ENCODE measurements around the gene CNGA2. TPM values are rescaled to one million over a fixed set of nuclear protein-coding genes. Genes with fewer than 3 reads are reported as not detected.

The CNGA2 gene
- total and polyA plus RNA-seq, 7 experiments from 2014 or later: not detected

DNA sequence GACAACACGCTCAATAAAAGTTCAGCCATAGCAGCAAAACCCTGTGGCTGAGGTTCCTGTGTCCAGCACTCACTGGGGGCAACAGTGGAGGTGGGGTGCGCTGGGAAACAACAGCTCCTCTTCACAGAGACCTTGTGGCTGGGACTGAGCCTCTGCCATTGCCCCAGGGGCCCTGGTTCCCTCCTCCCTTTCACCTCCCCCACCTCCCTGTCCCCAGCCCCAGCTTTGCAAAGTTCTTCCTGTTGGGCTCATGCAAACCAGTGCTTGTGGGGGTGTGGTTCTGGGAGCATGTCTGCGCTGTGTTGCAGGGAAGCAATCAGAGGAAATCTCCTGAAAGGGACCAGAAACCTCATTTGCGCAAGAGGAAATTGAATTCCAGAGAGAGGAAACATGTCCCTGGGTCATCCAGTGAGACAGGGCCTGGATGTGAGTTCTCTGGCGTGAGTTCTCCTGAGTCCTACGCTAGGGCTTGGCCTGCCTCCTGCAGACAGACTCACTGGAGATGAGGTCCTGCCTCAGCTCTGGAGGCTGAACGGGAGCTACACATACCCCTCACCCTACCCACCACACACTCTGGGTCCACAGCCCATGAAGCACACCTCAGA is 11.3 kb upstream of the CNGA2 start:
- H3K27ac ChIP-seq (ENCODE audit: low read depth, low read length): no peak overlapping the region
- POLR2A ChIA-PET: no interaction called here
- no peaks in the 10 kb centered on the region for H3K9me3 ChIP-seq (ENCODE audit: control insufficient read depth in 2 of 3, low read length in 3 of 3)
- Mint-ChIP-seq H3K9me3 (no peaks in the 10 kb centered on the region), H3K4me1 (no peaks in the 10 kb centered on the region), H3K27me3 (no peaks in the 10 kb centered on the region), H3K27ac (no peak overlapping the region), H3K4me3 (no peak overlapping the region), H3K36me3 (no peaks in the 10 kb centered on the region)
- CTCF ChIA-PET: no interaction called here
- no peaks in the 10 kb centered on the region for H3K27me3 ChIP-seq (ENCODE audit: control insufficient read depth in 2 of 2, insufficient read depth in 2 of 2, low read length in 2 of 2)
- no peaks in the 10 kb centered on the region for H3K4me1 ChIP-seq (ENCODE audit: control insufficient read depth in 2 of 2, insufficient read depth in 2 of 2, low read length in 2 of 2)
- H3K4me3 ChIP-seq (ENCODE audit: low read length): no peak overlapping the region
- intact Hi-C loops (cut with micrococcal nuclease): loop anchor here in 1 of 2 donors (2.0 kb wide), 1 partner anchor 572 kb away; no protein-coding TSS in a partner anchor
- no peaks in the 10 kb centered on the region for H3K36me3 ChIP-seq (ENCODE audit: control insufficient read depth in 2 of 3, insufficient read depth in 3 of 3, low read length in 3 of 3)
- DNase-seq (no peak), ATAC-seq (no peak)

DNA sequence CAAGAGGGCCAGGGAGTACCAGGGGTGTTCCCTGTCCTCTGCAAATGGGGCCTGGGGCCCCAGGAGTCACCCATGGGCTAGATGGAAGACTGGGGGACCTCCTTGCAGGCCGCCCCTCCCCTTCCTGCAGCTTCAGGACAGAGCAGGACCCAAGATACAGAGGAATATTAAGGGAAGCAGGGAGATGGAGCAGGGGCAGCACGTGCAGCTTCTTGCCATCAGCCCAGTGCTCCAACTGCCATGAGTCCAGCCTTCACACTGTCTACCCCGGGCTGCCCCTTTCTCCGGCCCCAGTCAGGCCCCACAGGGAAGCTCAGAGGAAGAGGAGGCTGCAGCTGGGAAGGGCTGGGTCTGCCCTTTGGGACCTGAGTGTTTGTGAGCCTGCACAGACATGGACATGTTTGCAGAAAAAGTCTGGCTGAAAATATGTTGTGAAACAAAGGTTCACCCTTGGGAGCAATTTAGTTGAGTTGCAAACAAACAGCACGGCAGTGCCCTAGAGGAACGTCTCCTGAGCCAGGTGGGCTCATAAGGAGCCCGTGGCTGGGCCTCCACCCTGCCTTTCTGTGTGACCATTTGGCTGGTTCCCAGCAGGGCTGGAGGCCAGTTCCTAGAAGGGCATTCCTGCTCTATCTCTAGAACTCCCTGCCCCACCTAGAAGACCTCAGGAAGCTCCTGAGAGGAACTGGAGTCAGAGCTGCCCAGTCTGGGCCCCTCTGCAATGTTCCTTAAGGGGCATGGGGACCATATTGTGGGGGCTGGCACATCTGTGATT is 9.8 kb upstream of the CNGA2 start:
- Mint-ChIP-seq H3K36me3 (no peaks in the 10 kb centered on the region), H3K4me3 (no peak overlapping the region), H3K9me3 (no peaks in the 10 kb centered on the region), H3K27me3 (no peaks in the 10 kb centered on the region), H3K27ac (no peak overlapping the region), H3K4me1 (no peaks in the 10 kb centered on the region)
- H3K27me3 ChIP-seq (ENCODE audit: control insufficient read depth in 2 of 2, insufficient read depth in 2 of 2, low read length in 2 of 2): no peaks in the 10 kb centered on the region
- no peaks in the 10 kb centered on the region for H3K36me3 ChIP-seq (ENCODE audit: control insufficient read depth in 2 of 3, insufficient read depth in 3 of 3, low read length in 3 of 3)
- POLR2A ChIA-PET: no interaction called here
- no peaks in the 10 kb centered on the region for H3K4me1 ChIP-seq (ENCODE audit: control insufficient read depth in 2 of 2, insufficient read depth in 2 of 2, low read length in 2 of 2)
- no peaks in the 10 kb centered on the region for H3K9me3 ChIP-seq (ENCODE audit: control insufficient read depth in 2 of 3, low read length in 3 of 3)
- DNase-seq: no peak
- ATAC-seq: no peak
- H3K4me3 ChIP-seq (ENCODE audit: low read length): no peak overlapping the region
- intact Hi-C loops (cut with micrococcal nuclease): no loop called here
- H3K27ac ChIP-seq (ENCODE audit: low read depth, low read length): no peak overlapping the region
- CTCF ChIA-PET: no interaction called here

DNA sequence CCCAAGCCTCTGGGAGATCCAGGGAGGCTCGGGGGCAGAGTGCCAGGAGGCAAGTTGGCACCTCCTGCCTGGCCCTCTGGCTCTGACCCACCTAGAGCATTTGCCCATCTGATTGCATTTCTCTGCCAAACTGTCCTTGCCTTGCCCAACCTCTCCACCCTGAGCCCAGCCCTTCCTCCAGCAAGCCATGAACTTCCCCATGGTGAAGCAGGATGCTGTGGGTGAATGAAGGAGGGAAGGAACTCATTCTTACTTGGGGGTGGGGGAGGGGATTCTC is 9.3 kb upstream of the CNGA2 start:
- intact Hi-C loops (cut with micrococcal nuclease): no loop called here
- Mint-ChIP-seq H3K27me3 (no peaks in the 10 kb centered on the region), H3K9me3 (no peaks in the 10 kb centered on the region), H3K27ac (no peak overlapping the region), H3K36me3 (no peaks in the 10 kb centered on the region), H3K4me1 (no peaks in the 10 kb centered on the region), H3K4me3 (no peak overlapping the region)
- ChIA-PET CTCF (no interaction called here), POLR2A (interaction anchor here (0.6 kb wide), 1 partner anchor 1113 kb away, joined by 5 read pairs; no protein-coding TSS in a partner anchor)
- no peak overlapping the region for H3K4me3 ChIP-seq (ENCODE audit: low read length)
- no peak for DNase-seq
- H3K27me3 ChIP-seq (ENCODE audit: control insufficient read depth in 2 of 2, insufficient read depth in 2 of 2, low read length in 2 of 2): no peaks in the 10 kb centered on the region
- no peaks in the 10 kb centered on the region for H3K4me1 ChIP-seq (ENCODE audit: control insufficient read depth in 2 of 2, insufficient read depth in 2 of 2, low read length in 2 of 2)
- no peaks in the 10 kb centered on the region for H3K36me3 ChIP-seq (ENCODE audit: control insufficient read depth in 2 of 3, insufficient read depth in 3 of 3, low read length in 3 of 3)
- no peak overlapping the region for H3K27ac ChIP-seq (ENCODE audit: low read depth, low read length)
- H3K9me3 ChIP-seq (ENCODE audit: control insufficient read depth in 2 of 3, low read length in 3 of 3): no peaks in the 10 kb centered on the region
- ATAC-seq: no peak

DNA sequence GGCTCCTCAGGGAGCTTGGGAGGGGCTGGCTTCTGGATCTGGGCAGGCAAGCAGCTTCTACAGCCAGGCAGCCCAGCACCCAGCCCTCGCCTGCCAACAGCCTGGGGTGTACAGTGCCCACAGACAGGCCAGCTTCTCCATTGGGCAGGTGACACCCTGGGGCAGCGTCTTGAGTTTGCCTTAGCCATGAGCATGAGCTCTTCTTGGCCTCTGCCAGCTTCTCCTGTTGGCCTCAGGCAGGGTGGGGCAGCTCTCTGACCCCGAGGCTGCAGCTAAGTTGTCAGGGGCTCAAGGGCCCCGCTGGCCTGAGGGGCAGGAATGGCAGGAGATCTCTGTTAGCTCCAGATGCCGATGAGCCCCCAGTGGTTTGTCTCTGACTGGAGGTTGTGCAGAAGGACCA is 7.8 kb upstream of the CNGA2 start:
- Mint-ChIP-seq H3K27ac (no peak overlapping the region), H3K4me1 (no peaks in the 10 kb centered on the region), H3K4me3 (no peak overlapping the region), H3K9me3 (no peaks in the 10 kb centered on the region), H3K36me3 (no peaks in the 10 kb centered on the region), H3K27me3 (no peaks in the 10 kb centered on the region)
- H3K36me3 ChIP-seq (ENCODE audit: control insufficient read depth in 2 of 3, insufficient read depth in 3 of 3, low read length in 3 of 3): no peaks in the 10 kb centered on the region
- ChIA-PET CTCF (no interaction called here), POLR2A (no interaction called here)
- H3K4me1 ChIP-seq (ENCODE audit: control insufficient read depth in 2 of 2, insufficient read depth in 2 of 2, low read length in 2 of 2): no peaks in the 10 kb centered on the region
- H3K27ac ChIP-seq (ENCODE audit: low read depth, low read length): no peak overlapping the region
- intact Hi-C loops (cut with micrococcal nuclease): no loop called here
- ATAC-seq (no peak), DNase-seq (no peak)
- H3K9me3 ChIP-seq (ENCODE audit: control insufficient read depth in 2 of 3, low read length in 3 of 3): no peaks in the 10 kb centered on the region
- no peaks in the 10 kb centered on the region for H3K27me3 ChIP-seq (ENCODE audit: control insufficient read depth in 2 of 2, insufficient read depth in 2 of 2, low read length in 2 of 2)
- no peak overlapping the region for H3K4me3 ChIP-seq (ENCODE audit: low read length)

DNA sequence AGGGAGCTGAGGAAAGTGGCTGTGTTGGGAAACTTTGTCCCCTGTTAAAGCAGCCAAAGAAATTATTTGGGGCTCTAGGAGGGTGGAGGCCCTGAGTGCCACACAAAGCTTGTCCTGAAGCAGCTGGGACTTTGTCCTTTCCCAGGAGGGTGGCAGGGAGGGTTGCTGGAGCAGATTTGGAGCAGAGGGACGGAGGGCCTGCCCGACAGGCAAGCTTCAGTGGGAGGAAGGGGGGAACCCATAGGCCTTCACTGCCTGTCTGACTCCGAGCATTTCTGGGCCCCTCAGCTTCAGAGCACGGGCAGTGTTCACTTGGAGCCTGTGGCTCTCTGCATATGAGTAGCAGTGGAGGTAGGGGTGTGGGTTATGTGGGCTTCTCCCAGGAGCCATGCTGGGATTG is 7.2 kb upstream of the CNGA2 start:
- intact Hi-C loops (cut with micrococcal nuclease): no loop called here
- H3K9me3 Mint-ChIP-seq: no peaks in the 10 kb centered on the region
- H3K27me3 ChIP-seq (ENCODE audit: control insufficient read depth in 2 of 2, insufficient read depth in 2 of 2, low read length in 2 of 2): no peaks in the 10 kb centered on the region
- no peaks in the 10 kb centered on the region for H3K36me3 Mint-ChIP-seq
- DNase-seq (no peak), ATAC-seq (no peak)
- H3K27ac ChIP-seq (ENCODE audit: low read depth, low read length): no peak overlapping the region
- no peaks in the 10 kb centered on the region for H3K36me3 ChIP-seq (ENCODE audit: control insufficient read depth in 2 of 3, insufficient read depth in 3 of 3, low read length in 3 of 3)
- no peak overlapping the region for H3K27ac Mint-ChIP-seq
- H3K4me3 Mint-ChIP-seq: no peak overlapping the region
- ChIA-PET CTCF (no interaction called here), POLR2A (no interaction called here)
- H3K4me1 Mint-ChIP-seq: no peaks in the 10 kb centered on the region
- H3K9me3 ChIP-seq (ENCODE audit: control insufficient read depth in 2 of 3, low read length in 3 of 3): no peaks in the 10 kb centered on the region
- no peak overlapping the region for H3K4me3 ChIP-seq (ENCODE audit: low read length)
- H3K27me3 Mint-ChIP-seq: peaks cover 0 to 5% (median 0%) of the 10 kb centered on the region in 5 donors
- H3K4me1 ChIP-seq (ENCODE audit: control insufficient read depth in 2 of 2, insufficient read depth in 2 of 2, low read length in 2 of 2): no peaks in the 10 kb centered on the region

DNA sequence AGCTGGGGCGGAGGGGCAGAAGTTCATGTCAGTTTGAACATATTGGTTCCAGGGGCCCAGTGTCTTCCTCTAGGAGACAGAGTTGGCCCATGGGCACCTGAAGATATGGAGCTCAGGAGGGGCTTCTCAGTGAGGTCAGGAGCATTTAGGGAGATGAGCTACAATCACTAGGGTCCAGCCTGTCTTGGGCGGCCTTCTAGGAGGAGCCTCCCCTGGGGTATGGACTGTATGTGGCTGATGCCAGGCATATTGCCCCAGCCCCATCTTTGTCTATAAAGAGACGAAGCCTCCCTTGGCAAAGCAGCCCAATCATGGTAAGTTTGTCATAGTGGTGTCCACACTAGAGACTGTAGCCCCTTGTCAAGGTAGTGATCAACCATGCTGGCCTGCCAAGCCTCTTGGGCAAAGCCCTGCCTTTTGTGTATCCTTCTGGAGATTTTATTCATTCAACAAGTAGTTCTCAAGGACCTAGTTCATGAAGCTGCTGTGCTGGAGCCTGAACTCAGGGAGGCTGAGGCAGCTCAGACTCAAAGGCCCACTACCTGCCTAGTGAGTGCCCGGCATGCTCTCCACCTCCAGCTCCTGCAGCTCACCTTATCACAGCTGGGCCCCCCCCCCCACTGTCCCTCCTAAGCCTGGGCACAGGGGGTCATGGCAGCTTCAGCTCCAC is 5.4 kb upstream of the CNGA2 start:
- H3K4me3 Mint-ChIP-seq: no peak overlapping the region
- no peak for DNase-seq
- ATAC-seq: no peak
- H3K27ac Mint-ChIP-seq: no peak overlapping the region
- no peaks in the 10 kb centered on the region for H3K9me3 ChIP-seq (ENCODE audit: control insufficient read depth in 2 of 3, low read length in 3 of 3)
- ChIA-PET POLR2A (no interaction called here), CTCF (no interaction called here)
- no peak overlapping the region for H3K27ac ChIP-seq (ENCODE audit: low read depth, low read length)
- H3K27me3 Mint-ChIP-seq: peaks cover 0 to 5% (median 3%) of the 10 kb centered on the region in 5 donors
- H3K4me1 ChIP-seq (ENCODE audit: control insufficient read depth in 2 of 2, insufficient read depth in 2 of 2, low read length in 2 of 2): no peaks in the 10 kb centered on the region
- H3K36me3 ChIP-seq (ENCODE audit: control insufficient read depth in 2 of 3, insufficient read depth in 3 of 3, low read length in 3 of 3): no peaks in the 10 kb centered on the region
- H3K4me1 Mint-ChIP-seq: no peaks in the 10 kb centered on the region
- intact Hi-C loops (cut with micrococcal nuclease): no loop called here
- no peaks in the 10 kb centered on the region for H3K27me3 ChIP-seq (ENCODE audit: control insufficient read depth in 2 of 2, insufficient read depth in 2 of 2, low read length in 2 of 2)
- H3K36me3 Mint-ChIP-seq: no peaks in the 10 kb centered on the region
- H3K4me3 ChIP-seq (ENCODE audit: low read length): no peak overlapping the region
- H3K9me3 Mint-ChIP-seq: no peaks in the 10 kb centered on the region

DNA sequence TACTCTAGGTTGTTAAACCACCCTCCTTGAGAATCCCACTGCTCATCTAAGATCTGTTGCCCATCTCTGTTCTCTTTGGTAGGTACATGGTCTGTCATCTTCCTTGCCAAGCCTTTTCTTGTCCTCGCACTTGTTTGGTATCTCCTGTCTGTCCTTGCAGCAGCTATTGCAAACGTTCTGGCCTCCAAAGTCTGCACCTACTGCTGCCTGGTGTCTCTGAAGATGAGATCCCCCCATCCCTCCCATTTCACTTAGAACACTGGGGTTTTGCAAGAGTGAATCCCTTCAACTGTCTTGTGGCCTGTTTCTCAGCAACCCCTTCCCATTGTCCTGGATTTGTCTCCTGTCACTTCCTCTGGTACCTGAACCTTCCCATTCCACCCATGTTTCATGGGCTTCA is 673 bp downstream of the CNGA2 start:
- H3K4me1 Mint-ChIP-seq: no peaks in the 10 kb centered on the region
- Histone ChIP-seq H3K36me3 (ENCODE audit: control insufficient read depth in 2 of 3, insufficient read depth in 3 of 3, low read length in 3 of 3) (no peaks in the 10 kb centered on the region), H3K4me1 (ENCODE audit: control insufficient read depth in 2 of 2, insufficient read depth in 2 of 2, low read length in 2 of 2) (no peaks in the 10 kb centered on the region), H3K27me3 (ENCODE audit: control insufficient read depth in 2 of 2, insufficient read depth in 2 of 2, low read length in 2 of 2) (no peaks in the 10 kb centered on the region), H3K9me3 (ENCODE audit: control insufficient read depth in 2 of 3, low read length in 3 of 3) (no peaks in the 10 kb centered on the region), H3K27ac (ENCODE audit: low read depth, low read length) (no peak overlapping the region), H3K4me3 (ENCODE audit: low read length) (no peak overlapping the region)
- DNase-seq (no peak), ATAC-seq (no peak)
- POLR2A ChIA-PET: no interaction called here
- CTCF ChIA-PET: no interaction called here
- no peaks in the 10 kb centered on the region for H3K36me3 Mint-ChIP-seq
- no peak overlapping the region for H3K27ac Mint-ChIP-seq
- peaks cover 0 to 1% (median 0%) of the 10 kb centered on the region in 11 donors for H3K9me3 Mint-ChIP-seq
- no peak overlapping the region for H3K4me3 Mint-ChIP-seq
- intact Hi-C loops (cut with micrococcal nuclease): no loop called here
- peaks cover 0 to 11% (median 5%) of the 10 kb centered on the region in 5 donors for H3K27me3 Mint-ChIP-seq
